ENCODE data around the gene FOXK2.

FOXK2 gene

DNA sequence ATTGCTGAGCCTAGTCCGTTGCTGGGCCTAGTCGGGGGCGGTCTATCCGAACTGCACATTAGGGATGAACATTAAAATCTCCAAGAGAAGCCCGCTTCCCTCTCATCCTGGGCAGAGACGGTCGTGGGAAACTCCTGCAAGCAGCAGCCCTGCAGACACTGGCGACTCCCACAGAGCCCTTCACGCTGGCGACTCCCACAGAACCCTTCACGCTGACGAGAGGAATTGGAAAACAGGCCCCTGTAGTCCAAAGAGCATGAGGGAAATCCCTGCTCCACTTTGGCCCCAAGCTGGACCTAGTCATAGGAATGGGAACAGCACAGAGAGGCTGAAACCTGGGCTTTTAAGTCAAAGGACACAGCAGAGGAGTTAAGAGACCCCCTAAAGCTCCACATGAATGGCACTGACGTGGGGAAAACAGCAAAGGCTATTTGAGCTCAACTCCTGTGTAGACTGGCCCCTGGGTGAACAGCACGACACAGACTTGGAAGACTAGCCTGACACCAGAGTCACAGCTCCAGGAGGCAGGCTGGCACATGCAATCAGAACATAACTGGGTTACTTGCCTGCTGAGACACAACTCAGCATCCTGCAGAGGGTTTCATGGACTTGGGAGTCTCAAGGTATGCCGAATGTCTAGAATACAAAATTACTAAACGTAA, 86.5 kb downstream of the FOXK2 start:
- no peak for DNase-seq (ENCODE audit: low spot score)

GRCh38 chr17:82608816-82609215, 89.3 kb downstream of the FOXK2 start:
- DNase-seq (ENCODE audit: low spot score) = no peak

DNA sequence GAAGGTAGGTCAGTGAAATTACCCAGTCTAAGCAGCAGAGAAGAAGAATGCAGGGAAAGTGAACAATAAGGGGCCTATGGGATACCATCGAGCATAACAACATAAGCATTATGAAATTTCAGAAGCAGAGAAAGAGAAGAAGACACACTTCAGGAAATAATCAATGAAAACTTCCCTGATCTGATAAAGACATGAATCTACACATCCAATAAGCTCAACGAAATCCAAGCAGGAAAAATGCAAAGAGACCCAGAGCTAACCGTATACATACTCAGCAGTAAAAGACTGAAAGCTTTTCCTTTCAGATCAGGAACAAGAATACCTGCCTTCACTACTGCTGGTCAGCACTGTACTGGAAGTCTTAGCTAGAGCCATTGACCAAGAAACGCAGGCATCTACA, 90.1 kb downstream of the FOXK2 start:
- DNase-seq (ENCODE audit: low spot score) = no peak

- peak; percentile 98 for DNase-seq (ENCODE audit: low spot score)
These were observed 91.9 kb downstream of the FOXK2 start for GRCh38 chr17:82611140-82612058.

DNA sequence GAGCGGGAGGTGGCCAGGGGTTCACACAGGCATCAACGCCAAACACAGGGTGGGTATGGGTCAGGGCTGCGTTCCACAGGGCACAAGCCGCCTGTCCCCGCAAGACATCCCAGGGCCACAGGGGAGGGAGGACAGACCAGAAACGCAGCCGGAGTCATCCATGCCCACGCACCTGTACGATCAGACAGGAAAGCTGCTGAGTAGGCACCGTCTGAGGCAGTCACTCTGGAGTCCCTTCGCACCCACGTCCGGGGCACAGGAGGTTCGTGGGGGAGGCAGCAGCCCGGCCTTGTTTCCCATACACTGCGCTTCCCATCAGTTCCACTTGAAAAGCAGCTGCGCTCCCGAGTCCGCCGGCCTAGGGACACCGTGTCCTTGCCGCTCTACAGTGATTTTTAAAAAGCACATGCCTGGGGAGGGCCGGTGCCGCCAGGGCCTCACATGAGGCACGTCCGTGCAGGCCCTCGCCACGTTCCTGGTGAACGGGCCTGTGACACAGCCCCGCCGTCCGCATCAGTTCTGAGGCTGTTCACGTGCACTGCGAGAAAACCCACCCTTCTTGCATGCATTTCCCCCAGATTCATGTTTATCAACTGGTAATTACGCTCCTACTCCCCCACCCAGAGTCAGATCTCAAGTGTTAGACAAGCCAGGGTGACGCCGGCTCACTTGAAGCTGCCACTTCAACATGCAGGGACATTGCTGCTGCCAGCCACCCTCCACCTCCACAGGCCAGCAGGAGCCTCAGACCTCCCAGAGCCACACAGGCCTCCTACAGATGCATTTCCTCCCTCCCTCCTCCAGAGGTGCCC, 94.0 kb downstream of the FOXK2 start:
- peak; percentile 42 for DNase-seq (ENCODE audit: low spot score)

GRCh38 chr17:82614095-82614631, 94.6 kb downstream of the FOXK2 start:
- no peak for DNase-seq (ENCODE audit: low spot score)

DNA sequence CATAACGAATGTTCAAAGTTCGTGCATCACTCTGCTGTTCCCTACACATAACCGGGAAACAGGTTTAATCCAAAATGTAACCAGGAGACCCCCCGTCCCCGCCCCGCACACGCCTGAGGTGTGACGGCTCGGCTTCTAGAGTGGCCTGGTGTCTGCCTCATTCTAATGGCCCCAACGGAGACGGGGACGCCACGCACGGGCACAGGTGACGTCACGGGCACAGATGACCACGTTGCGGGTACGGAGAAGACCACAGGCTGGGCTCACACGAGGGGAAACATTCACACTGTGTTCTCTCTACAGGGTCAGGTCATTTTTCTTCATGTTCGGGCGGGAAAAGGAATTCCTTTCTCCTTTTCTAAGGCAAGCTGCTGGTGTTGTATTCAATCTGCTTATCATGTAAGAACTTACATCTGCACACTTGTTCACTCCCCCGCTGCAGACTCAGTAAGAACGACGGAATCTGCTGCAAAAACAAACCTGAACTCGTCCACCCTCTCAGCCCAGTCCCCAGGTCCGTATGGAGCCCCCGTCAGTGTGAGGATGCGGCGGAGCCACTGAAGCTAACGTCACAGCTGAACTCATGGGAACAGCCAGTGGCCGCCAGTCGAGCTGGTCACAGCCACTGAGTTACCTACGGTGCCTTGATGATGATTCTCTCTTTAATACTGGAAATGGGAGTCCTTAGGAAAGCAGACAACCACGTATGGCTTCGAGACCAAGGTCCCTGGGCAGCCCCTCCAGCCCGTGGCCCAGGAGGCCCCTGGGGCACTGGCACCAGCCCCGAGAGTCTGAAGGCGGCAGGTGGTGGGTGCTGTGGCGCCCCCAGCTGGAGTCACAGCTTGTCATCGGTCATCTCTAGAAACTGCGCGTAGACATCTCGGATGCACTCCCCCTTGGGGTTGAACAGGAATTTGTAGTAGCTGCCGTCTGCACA, 95.8 kb downstream of the FOXK2 start:
- DNase-seq (ENCODE audit: low spot score) = no peak

GRCh38 chr17:82616021-82616711, 96.6 kb downstream of the FOXK2 start:
- DNase-seq (ENCODE audit: low spot score) = no peak

GRCh38 chr17:82619211-82619610, 99.7 kb downstream of the FOXK2 start:
- DNase-seq (ENCODE audit: low spot score) = no peak

DNA sequence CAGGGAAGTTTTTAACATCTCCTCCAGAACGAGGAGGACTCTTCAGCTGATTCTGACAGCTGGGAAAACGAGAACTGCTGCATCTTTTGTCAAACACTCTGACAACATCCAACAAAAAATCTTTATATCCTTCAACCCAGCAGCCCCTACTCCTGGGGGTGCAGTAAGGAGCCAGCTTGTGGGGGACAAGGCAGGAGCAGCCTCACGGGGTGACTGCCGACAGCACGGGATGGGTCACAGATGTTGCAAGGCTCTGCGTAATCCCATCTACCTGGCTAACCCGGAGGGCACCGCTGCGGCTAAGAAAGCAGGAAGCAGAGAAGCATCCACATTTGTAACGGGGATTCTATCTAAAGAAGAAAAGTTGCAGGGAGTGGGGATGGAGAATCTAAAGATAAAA, 100.1 kb downstream of the FOXK2 start:
- no peak for DNase-seq (ENCODE audit: low spot score)

DNA sequence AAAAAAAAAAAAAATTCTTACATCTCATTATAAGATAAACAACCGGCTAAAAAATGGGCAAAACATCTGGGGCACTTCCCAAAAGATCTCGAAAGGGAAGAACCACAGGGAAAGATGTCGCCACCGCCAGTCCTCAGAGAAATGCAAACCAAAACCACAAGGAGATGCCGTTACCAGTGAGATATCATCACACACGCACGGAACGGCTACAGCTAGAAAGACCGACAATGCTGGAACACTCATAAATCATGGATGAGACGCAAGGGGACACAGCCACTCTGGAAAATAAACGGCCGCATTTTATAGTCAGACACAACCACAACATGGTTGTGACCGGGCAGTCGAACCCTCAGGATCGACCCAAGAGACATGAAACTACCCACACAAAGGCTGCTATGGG, 104.2 kb downstream of the FOXK2 start:
- DNase-seq (ENCODE audit: low spot score) = no peak

GRCh38 chr17:82627405-82627804, 107.9 kb downstream of the FOXK2 start:
- no peak for DNase-seq (ENCODE audit: low spot score)

GRCh38 chr17:82629748-82630147, 110.2 kb downstream of the FOXK2 start:
- DNase-seq (ENCODE audit: low spot score) = no peak

GRCh38 chr17:82630212-82630611, 110.7 kb downstream of the FOXK2 start:
- no peak for DNase-seq (ENCODE audit: low spot score)

- no peak for DNase-seq (ENCODE audit: low spot score)
These were observed 112.0 kb downstream of the FOXK2 start for GRCh38 chr17:82631544-82631943.

- DNase-seq (ENCODE audit: low spot score) = no peak
These were observed 112.9 kb downstream of the FOXK2 start for GRCh38 chr17:82632451-82632850.

DNA sequence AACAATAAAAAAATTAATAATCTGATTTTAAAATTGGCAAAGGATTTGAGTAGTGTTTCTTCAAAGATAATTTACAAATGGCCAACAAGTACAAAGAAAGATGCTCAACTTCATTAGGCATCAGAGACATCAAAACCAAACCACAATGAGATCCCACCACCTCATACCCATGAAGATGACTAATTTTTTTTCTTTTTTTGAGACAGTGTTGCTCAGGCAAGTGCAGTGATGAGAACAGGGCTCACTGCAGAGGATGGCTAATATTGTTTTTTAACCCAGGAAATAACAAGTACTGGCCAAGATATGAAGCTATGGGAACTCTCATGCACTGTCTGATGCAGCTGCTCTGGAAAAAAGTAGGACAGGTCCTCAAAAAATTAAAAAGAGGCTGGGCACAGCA, 113.8 kb downstream of the FOXK2 start:
- no peak for DNase-seq (ENCODE audit: low spot score)

- no peak for DNase-seq (ENCODE audit: low spot score)
These were observed 117.4 kb downstream of the FOXK2 start for GRCh38 chr17:82636626-82637598.

Data from SK-N-DZ (cell line).